ENCODE results near the gene WDR7. TPM values are rescaled to one million over a fixed set of nuclear protein-coding genes. Genes with fewer than 3 reads are reported as not detected.

The WDR7 gene
- polyA plus RNA-seq, 3 donors, result 10.5 to 14.1 (median 12.5) TPM

- DNase-seq (ENCODE audit: extremely low read depth in 1 of 11, low read depth in 9 of 11, low spot score in 4 of 11), result no peak
Observed at GRCh38 chr18:57077005-57077765, 426.0 kb downstream of the WDR7 start.

- no peak for DNase-seq (ENCODE audit: extremely low read depth in 1 of 11, low read depth in 9 of 11, low spot score in 4 of 11)
Observed at GRCh38 chr18:57077786-57078552, 426.8 kb downstream of the WDR7 start.

- no peak for DNase-seq (ENCODE audit: extremely low read depth in 1 of 11, low read depth in 9 of 11, low spot score in 4 of 11)
Observed at GRCh38 chr18:57078614-57079013, 427.5 kb downstream of the WDR7 start.

GRCh38 chr18:57080479-57080878 lies 429.3 kb downstream of the WDR7 start:
- DNase-seq (ENCODE audit: extremely low read depth in 1 of 11, low read depth in 9 of 11, low spot score in 4 of 11), result no peak

GRCh38 chr18:57081899-57082298 lies 430.7 kb downstream of the WDR7 start:
- DNase-seq (ENCODE audit: extremely low read depth in 1 of 11, low read depth in 9 of 11, low spot score in 4 of 11), result no peak

GRCh38 chr18:57083485-57083884 lies 432.3 kb downstream of the WDR7 start:
- no peak for DNase-seq (ENCODE audit: extremely low read depth in 1 of 11, low read depth in 9 of 11, low spot score in 4 of 11)

- no peak for DNase-seq (ENCODE audit: extremely low read depth in 1 of 11, low read depth in 9 of 11, low spot score in 4 of 11)
Observed at GRCh38 chr18:57084331-57085271, 433.4 kb downstream of the WDR7 start.

- no peak for DNase-seq (ENCODE audit: extremely low read depth in 1 of 11, low read depth in 9 of 11, low spot score in 4 of 11)
Observed at GRCh38 chr18:57085371-57085770, 434.2 kb downstream of the WDR7 start.

- DNase-seq (ENCODE audit: extremely low read depth in 1 of 11, low read depth in 9 of 11, low spot score in 4 of 11), result no peak
Observed at GRCh38 chr18:57086163-57086562, 435.0 kb downstream of the WDR7 start.

Other genes starting within 250 kb of the WDR7 start
- gene TXNL1, start 12.8 kb upstream of the WDR7 start, polyA plus RNA-seq (ENCODE audit: insufficient read length in 3 of 3), result 100 to 1,000 TPM; 102 to 115 (median 106) TPM